Heart left ventricle (tissue), 13 donors: Measurements from ENCODE around the gene OSER1.

Experiments
- CTCF ChIP-seq, 12 donors: fragments of 200-600 bp; sonication (generic) in 4 of 12; IDR thresholded peaks; one replicate each; pipeline versions ENCODE4 v1.5.0 to v1.8.0; 2018 to 2022; ENCODE audit warnings: antibody characterized with exemption in 12 of 12, mild to moderate bottlenecking in 5 of 12
- POLR2A ChIP-seq, 2 donors: fragments of 450-650 bp; IDR thresholded peaks; one replicate each; pipeline ENCODE4 v1.6.1; 2017; ENCODE audit warnings: antibody characterized with exemption in 2 of 2, mild to moderate bottlenecking in 2 of 2, moderate library complexity in 2 of 2
- donor health status: ischemic (EF 13 %, LVEDD 7.1; RV severe dilation, severe dysfunction).
- donor health status: DM: no; HTN: yes; CAD: no.
- donor health status: DM: no; HTN: no; CAD: no.
- donor health status: ischemic (EF 25% LVEDD 6.9; RV normal size, moderate dysfunction).
- donor health status: ischemic (EF 25% LVEDD 5.7; RV mildly dilated, moderate dysfunction).
- donor health status: ischemic (EF 35%, LVEDD 5.7; RV mildly dilated, moderate dysfunction).
- donor health status: nonischemic (EF 11% LVEDD 7.7; RV severe dilation, severe dysfunction).
- donor health status: DM: yes; HTN: yes; CAD: no.
- donor health status: PGD.
- donor health status: ischemic (EF 29% LVEDD 5.4; RV normal size, mild dysfunction).
- donor health status: nonischemic (EF 23%, LVEDD 6.1; RV moderate dilation, normal function).

GRCh38 chr20:44208165-44208564 is 2.4 kb downstream of the OSER1 start:
- TF ChIP-seq CTCF (IDR thresholded peaks at IDR 0.05) (no peak), POLR2A (IDR thresholded peaks at IDR 0.05) (no peak)
